ENCODE measurements around the gene TBC1D14. TPM values are rescaled to one million over a fixed set of nuclear protein-coding genes. Genes with fewer than 3 reads are reported as not detected.
A peak's percentile ranks its signal among the peaks of the same experiment; 100 is the strongest.

Gene TBC1D14
- total RNA-seq, 8 experiments from 2014 or later, result 35.9 to 76.1 (median 49.8) TPM

DNA sequence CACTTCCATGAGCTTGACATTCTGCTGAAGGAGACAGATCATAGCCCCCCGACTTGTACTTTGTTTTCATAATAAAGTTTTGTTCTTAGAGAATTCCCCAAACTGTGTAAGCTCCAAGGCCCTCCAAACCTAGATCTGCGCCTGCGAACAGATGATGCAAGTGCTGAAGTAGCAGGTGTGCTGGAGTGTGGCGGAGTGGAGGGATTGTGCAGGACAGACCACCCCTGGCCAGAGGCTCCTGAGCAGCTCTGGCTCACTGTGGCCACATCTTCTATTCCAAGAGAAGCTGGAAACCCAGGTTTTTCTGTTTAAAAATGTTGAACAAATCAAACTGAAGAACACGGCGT is 46.4 kb downstream of the TBC1D14 start:
- in situ Hi-C loops (cut with MboI; ENCODE audit: low pct_unique_long_range_greater_than_20kb in 2 of 9, low sequenced_read_pairs in 9 of 9, unreplicated experiment in 9 of 9), result no loop called here
- 67 to 100% (median 91%) methylated on average over 1 to 5 of the region's 6 CpGs; no CpG with 5 or more reads in 3 of the 10 experiments for WGBS, 10 experiments
- Histone ChIP-seq H3K4me1 (replicated peaks in 1 of 2) (peaks cover 3 to 21% of the 10 kb centered on the region in 2 donors), H3K27ac (no peak overlapping the region), H3K4me3 (no peak overlapping the region)
- ATAC-seq (replicated peaks in 6 of 8), result no peak

DNA sequence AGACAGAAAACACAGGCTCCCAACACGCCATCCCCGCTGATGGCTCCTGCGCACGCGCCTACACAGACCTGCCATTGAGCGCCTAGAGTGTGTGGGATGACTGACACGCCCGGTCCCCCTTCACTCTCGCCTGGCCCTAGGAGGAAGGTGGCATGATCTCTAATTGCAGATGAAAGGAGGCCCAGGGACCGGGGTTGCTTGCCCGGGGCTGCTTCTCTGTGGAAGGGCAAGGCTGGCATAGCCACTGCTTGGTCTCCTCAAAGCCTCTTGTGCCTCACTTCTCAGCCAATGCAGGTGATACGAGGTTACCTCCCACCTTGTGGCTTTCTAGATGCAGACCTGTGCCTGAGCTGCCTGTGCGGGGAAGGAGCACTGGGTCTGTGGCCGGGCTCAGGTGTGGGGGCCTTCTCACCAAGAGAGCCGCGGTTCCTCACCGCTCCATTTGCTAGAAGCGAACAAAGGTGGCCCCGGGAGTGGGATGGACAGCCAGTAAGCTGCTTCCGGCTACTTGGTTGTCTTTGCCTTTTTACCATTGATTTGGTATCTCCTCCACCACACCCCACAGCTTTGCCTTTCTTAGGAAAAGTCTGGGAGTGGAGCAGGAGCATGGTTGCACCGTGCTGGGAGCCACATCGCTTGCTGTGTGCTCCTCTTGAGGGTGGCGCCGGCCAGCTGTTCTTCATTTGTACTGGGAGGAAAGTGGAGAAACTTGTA is 47.0 kb downstream of the TBC1D14 start:
- WGBS, 10 experiments, result 64 to 100% (median 95%) methylated on average over 3 to 10 of the region's 24 CpGs; no CpG with 5 or more reads in 5 of the 10 experiments
- Histone ChIP-seq H3K4me3 (no peak overlapping the region), H3K4me1 (replicated peaks in 1 of 2) (peaks cover 9 to 26% of the 10 kb centered on the region in 2 donors), H3K27ac (no peak overlapping the region)
- in situ Hi-C loops (cut with MboI; ENCODE audit: low pct_unique_long_range_greater_than_20kb in 2 of 9, low sequenced_read_pairs in 9 of 9, unreplicated experiment in 9 of 9), result no loop called here
- ATAC-seq (replicated peaks in 6 of 8), result no peak

- Histone ChIP-seq H3K4me3 (no peak overlapping the region), H3K4me1 (replicated peaks in 1 of 2) (peaks cover 14 to 29% of the 10 kb centered on the region in 2 donors), H3K27ac (no peak overlapping the region)
- 80 to 100% (median 90%) methylated on average over 1 to 6 of the region's 6 CpGs; no CpG with 5 or more reads in 4 of the 10 experiments for WGBS, 10 experiments
- no peak for ATAC-seq (replicated peaks in 6 of 8)
- in situ Hi-C loops (cut with MboI; ENCODE audit: low pct_unique_long_range_greater_than_20kb in 2 of 9, low sequenced_read_pairs in 9 of 9, unreplicated experiment in 9 of 9), result no loop called here
Observed at GRCh38 chr4:6957148-6957520, 47.5 kb downstream of the TBC1D14 start.

- Histone ChIP-seq H3K4me3 (no peak overlapping the region), H3K4me1 (replicated peaks in 1 of 2) (peaks cover 23 to 37% of the 10 kb centered on the region in 2 donors), H3K27ac (no peak overlapping the region)
- in situ Hi-C loops (cut with MboI; ENCODE audit: low pct_unique_long_range_greater_than_20kb in 2 of 9, low sequenced_read_pairs in 9 of 9, unreplicated experiment in 9 of 9), result no loop called here
- no peak for ATAC-seq (replicated peaks in 6 of 8)
- 59 to 100% (median 89%) methylated on average over 1 to 4 of the region's 5 CpGs; no CpG with 5 or more reads in 3 of the 10 experiments for WGBS, 10 experiments
Observed at GRCh38 chr4:6957994-6958393, 48.4 kb downstream of the TBC1D14 start.

DNA sequence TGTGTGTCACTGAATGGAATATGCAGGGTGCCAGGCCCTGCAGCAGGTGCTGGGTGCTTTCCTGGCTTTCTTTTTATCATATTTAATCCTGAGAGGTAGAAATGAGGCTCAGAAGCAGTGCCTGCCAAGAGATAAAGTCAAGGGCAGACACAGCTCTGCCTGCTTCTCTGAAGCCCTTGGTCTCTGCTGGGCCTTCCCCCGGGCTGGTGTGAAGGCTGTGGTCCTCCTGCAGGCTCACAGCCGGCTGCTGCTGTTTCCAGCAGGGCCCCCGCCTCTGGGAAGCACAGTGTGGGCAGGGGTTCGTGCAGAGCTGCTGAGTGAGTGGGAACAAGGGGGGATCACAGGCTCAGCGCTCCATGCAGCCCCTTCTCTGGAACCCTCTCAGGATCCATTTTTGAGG is 49.6 kb downstream of the TBC1D14 start:
- WGBS, 10 experiments, result 70% methylated on average over 2 of the region's 5 CpGs; no CpG with 5 or more reads in 9 of the 10 experiments
- Histone ChIP-seq H3K27ac (no peak overlapping the region), H3K4me1 (replicated peaks in 1 of 2) (peaks cover 22 to 38% of the 10 kb centered on the region in 2 donors), H3K4me3 (no peak overlapping the region)
- no peak for ATAC-seq (replicated peaks in 6 of 8)
- in situ Hi-C loops (cut with MboI; ENCODE audit: low pct_unique_long_range_greater_than_20kb in 2 of 9, low sequenced_read_pairs in 9 of 9, unreplicated experiment in 9 of 9), result no loop called here

DNA sequence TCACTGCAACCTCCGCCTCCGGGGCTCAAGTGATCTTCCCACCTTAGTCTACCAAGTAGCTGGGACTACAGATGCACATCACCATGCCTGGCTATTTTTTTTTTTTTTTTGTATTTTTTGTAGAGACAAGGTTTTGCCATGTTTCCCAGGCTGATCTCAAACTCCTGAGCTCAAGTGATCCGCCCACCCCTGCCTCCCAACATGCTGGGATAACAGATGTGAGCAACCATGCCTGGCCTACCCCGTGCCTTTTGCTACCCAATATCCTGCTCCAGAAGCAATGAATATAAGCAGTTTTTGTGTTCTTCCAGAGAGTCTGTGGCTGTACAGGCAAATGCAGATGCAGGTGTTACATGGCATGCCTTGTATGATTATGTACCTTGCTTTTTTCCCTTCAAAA is 50.5 kb downstream of the TBC1D14 start:
- in situ Hi-C loops (cut with MboI; ENCODE audit: low pct_unique_long_range_greater_than_20kb in 2 of 9, low sequenced_read_pairs in 9 of 9, unreplicated experiment in 9 of 9), result no loop called here
- WGBS, 10 experiments, result 69 to 100% (median 90%) methylated on average over 1 to 4 of the region's 4 CpGs; no CpG with 5 or more reads in 4 of the 10 experiments
- Histone ChIP-seq H3K4me3 (no peak overlapping the region), H3K27ac (no peak overlapping the region), H3K4me1 (replicated peaks in 1 of 2) (peaks cover 22 to 29% of the 10 kb centered on the region in 2 donors)
- ATAC-seq (replicated peaks in 6 of 8), result no peak

DNA sequence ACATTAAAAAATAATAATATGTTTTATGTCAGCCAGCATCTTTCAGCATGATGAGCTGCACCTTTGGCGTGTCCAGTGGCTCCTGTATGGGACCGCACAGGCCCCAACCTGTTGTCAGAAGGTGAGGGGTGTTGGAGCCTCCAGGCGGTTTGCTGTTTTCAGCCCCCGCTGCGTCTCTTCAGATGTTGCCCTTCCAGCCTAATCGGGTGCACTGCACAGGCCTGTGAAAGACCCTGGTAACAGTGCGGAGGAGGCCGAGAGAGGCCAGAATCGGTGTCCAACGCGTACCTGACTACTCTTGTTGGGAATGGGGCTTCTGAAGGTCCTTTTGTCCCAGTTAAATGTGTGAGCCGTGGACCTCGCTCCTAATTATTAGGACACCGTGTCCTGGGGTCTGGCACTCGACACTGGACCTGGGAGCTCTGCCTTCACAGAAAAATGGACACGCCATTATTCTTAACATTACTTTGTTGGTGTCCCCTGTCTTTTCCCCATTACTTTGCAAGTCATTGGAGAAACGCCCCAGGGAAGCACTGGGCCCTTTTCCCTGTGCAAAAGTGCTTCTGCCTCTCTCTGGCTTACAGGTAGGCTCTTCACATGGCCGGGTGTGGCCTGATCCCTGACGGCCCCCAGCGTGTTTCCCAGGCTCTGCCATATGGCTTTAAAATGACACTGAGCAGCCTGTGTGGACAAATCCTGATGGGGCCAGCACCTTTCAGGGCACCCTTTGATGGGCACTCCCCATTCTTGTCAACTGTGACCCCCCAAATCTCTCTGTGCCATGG is 51.2 kb downstream of the TBC1D14 start:
- ATAC-seq (replicated peaks in 6 of 8), result peak in 3 of 8 experiments; percentile 72 to 92 (median 73)
- no peak overlapping the region for H3K27ac ChIP-seq
- H3K4me3 ChIP-seq, result no peak overlapping the region

DNA sequence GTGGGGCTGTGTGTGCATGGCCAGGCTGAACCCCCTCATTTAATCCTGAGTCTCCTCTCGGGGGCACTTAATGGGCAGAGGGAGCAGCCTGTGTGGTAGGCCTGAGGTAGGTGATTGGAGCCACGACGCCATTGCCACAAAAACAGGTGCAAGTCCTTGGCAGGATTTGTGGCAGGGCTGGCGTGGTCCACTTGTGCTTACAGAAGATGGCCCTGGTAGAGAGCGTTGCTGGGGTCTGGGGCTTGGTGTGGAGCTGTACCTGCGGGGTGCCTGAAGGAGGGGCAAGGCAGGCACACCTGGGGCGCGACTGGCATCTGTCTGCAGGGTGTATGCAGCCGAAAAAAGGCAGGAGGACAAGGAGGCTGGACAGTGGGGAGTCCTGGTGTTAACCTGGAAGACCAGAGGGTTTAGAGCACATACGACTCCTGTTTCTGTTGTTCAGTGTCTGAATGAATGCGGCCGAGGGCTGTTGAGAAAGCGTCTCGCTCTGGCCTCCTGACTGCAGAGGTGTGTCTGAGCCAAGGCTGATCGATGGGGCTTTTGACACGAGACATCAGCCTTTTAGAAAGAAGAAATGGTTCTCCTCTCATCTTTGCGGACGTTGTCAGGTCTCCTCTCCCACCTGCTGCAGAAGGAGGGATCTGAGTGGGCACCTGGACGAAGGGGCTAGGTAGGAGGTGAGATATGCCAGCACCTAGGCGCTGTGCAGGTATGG is 52.0 kb downstream of the TBC1D14 start:
- Histone ChIP-seq H3K27ac (peak overlapping the region in 1 of 2 donors; percentile 10), H3K4me3 (no peak overlapping the region), H3K4me1 (replicated peaks in 1 of 2) (peaks cover 22 to 25% of the 10 kb centered on the region in 2 donors)
- in situ Hi-C loops (cut with MboI; ENCODE audit: low pct_unique_long_range_greater_than_20kb in 2 of 9, low sequenced_read_pairs in 9 of 9, unreplicated experiment in 9 of 9), result no loop called here
- ATAC-seq (replicated peaks in 6 of 8), result no peak
- WGBS, 10 experiments, result 70 to 93% (median 80%) methylated on average over 1 to 9 of the region's 20 CpGs; no CpG with 5 or more reads in 5 of the 10 experiments

More for the DNA sequence above, 51.2 kb downstream of the TBC1D14 start:
- H3K4me1 ChIP-seq (replicated peaks in 1 of 2), result peaks cover 22 to 25% of the 10 kb centered on the region in 2 donors
- WGBS, 10 experiments, result 76 to 100% (median 94%) methylated on average over 1 to 17 of the region's 20 CpGs; no CpG with 5 or more reads in 6 of the 10 experiments
- in situ Hi-C loops (cut with MboI; ENCODE audit: low pct_unique_long_range_greater_than_20kb in 2 of 9, low sequenced_read_pairs in 9 of 9, unreplicated experiment in 9 of 9), result no loop called here

GRCh38 chr4:6962211-6963041 is 52.8 kb downstream of the TBC1D14 start:
- in situ Hi-C loops (cut with MboI; ENCODE audit: low pct_unique_long_range_greater_than_20kb in 2 of 9, low sequenced_read_pairs in 9 of 9, unreplicated experiment in 9 of 9), result no loop called here
- Histone ChIP-seq H3K4me3 (no peak overlapping the region), H3K4me1 (replicated peaks in 1 of 2) (peaks cover 22 to 25% of the 10 kb centered on the region in 2 donors), H3K27ac (peak overlapping the region in 1 of 2 donors; percentile 28)
- ATAC-seq (replicated peaks in 6 of 8), result peak in 5 of 8 experiments; percentile 57 to 68 (median 60)
- 51 to 100% (median 88%) methylated on average over 1 to 7 of the region's 17 CpGs; no CpG with 5 or more reads in 5 of the 10 experiments for WGBS, 10 experiments

DNA sequence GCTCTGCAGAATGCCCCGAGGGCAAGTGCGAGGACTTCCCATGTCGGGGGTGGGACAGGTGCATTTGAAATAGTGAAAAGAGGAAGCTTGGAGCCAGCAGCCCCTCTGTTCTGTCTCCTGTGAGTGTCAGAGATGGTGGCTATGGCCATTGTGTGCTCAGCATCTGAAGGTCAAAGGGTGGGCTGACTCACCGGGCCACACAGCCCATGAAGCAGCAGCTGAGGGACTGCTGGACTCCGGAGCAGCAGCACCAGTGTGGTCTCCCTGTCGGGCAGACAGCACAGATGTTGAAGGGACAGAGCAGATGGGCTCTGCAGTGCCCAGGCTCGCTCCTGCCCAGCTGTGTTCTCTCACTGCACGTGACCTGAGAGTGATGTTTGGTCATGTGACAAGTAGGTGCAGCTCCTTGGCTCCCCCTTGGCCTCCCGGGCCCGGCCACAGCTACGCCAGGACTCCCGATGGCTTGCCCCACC is 53.5 kb downstream of the TBC1D14 start:
- in situ Hi-C loops (cut with MboI; ENCODE audit: low pct_unique_long_range_greater_than_20kb in 2 of 9, low sequenced_read_pairs in 9 of 9, unreplicated experiment in 9 of 9), result no loop called here
- Histone ChIP-seq H3K4me3 (no peak overlapping the region), H3K27ac (peak overlapping the region in 1 of 2 donors; percentile 28), H3K4me1 (replicated peaks in 1 of 2) (peaks cover 22 to 25% of the 10 kb centered on the region in 2 donors)
- peak in 5 of 8 experiments; percentile 74 to 82 (median 78) for ATAC-seq (replicated peaks in 6 of 8)
- WGBS, 10 experiments, result 58 to 84% (median 65%) methylated on average over 1 to 6 of the region's 12 CpGs; no CpG with 5 or more reads in 5 of the 10 experiments

DNA sequence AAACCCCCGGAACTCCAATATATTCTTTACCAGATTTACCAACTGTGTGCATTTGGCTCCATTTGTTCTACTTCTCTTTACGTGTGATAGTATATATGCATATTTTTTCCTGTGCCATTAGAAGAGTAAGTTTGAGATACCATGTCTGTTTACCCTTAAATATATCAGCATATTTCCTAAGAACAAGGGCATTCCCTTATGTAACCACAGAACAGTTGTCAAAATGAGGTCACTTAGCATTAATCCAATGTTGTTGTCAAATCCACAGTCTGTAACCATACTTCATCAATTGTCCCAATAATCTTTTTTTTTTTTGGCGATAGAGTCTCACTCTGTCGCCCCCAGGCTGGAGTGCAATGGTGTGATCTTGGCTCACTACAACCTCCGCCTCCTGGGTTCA is 55.2 kb downstream of the TBC1D14 start:
- ATAC-seq (replicated peaks in 6 of 8), result no peak

DNA sequence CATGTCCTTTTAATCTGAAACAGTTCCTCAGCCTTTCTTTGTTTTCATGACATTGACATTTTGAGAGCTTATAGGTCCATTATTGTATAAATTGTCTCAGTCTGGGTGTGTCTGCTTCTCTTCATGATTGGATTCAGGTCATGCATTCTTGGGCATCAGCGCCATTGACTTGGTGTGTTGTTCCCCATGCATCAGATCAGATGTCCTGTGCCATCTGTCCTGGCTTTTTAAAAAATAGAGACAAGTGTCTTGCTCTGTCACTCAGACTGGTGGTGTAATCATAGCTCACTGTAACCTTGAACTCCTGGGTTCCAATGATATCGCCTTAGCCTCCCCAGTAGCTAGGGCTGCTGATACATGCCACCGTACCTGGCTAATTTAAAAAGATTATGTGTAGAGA is 55.7 kb downstream of the TBC1D14 start:
- Histone ChIP-seq H3K4me3 (no peak overlapping the region), H3K27ac (no peak overlapping the region), H3K4me1 (replicated peaks in 1 of 2) (peaks cover 22 to 25% of the 10 kb centered on the region in 2 donors)
- in situ Hi-C loops (cut with MboI; ENCODE audit: low pct_unique_long_range_greater_than_20kb in 2 of 9, low sequenced_read_pairs in 9 of 9, unreplicated experiment in 9 of 9), result no loop called here
- WGBS, 10 experiments, result 60 to 100% (median 100%) methylated on average over 1 to 3 of the region's 3 CpGs; no CpG with 5 or more reads in 5 of the 10 experiments
- ATAC-seq (replicated peaks in 6 of 8), result no peak

More for the DNA sequence above, 55.2 kb downstream of the TBC1D14 start:
- Histone ChIP-seq H3K4me1 (replicated peaks in 1 of 2) (peaks cover 22 to 25% of the 10 kb centered on the region in 2 donors), H3K4me3 (no peak overlapping the region), H3K27ac (no peak overlapping the region)
- in situ Hi-C loops (cut with MboI; ENCODE audit: low pct_unique_long_range_greater_than_20kb in 2 of 9, low sequenced_read_pairs in 9 of 9, unreplicated experiment in 9 of 9), result no loop called here
- 78 to 100% (median 96%) methylated on average over 2 to 5 of the region's 5 CpGs for WGBS, 10 experiments
